Hepatic stellate cell (primary cell): Measurements from ENCODE around the gene PTPN1.

ENCODE experiments used
- DNase-seq: peaks from one replicate; pipeline ENCODE4 v3.0.0; 2011; ENCODE audit warnings: low spot score

The PTPN1 gene

DNA sequence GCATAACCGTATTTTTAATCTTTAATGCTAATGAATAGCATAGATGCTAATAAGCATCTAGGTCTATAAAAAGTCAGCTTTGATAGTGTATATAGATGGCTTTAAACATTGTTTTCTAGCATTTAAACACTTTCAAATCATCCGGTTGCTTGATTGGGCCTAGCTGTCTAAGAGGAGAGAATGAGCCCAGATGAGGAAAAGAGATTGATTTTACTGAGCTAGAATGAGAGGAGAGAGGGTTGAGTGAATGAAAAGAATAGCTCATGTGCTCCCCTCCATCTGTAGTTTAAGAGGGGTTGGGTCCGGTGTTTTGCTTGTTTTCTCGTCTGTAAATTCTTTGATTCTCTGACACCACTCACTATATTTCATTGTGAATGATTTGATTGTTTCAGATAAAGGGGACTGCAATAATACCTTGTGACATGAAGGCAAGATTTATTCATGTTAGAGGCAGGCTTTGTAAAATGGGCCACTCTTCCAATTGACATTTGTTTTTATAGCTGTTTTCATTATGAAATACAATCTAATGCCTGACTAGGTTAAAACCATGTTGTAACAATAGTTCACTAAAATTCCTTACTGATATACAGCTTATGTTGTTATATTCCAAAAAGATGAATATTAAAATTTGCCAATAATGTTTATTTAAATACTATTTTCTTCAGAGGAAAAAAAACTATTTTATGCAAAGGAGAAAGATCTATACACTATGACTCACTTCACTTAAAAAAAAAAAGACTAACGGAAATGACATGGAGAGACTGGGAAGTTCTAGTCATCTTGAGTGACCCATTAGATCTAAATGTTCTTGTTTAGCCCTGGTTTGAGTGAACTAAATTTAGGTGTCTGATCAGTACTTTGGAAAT, 3.2 kb downstream of the PTPN1 start:
- DNase-seq = peak; percentile 54

DNA sequence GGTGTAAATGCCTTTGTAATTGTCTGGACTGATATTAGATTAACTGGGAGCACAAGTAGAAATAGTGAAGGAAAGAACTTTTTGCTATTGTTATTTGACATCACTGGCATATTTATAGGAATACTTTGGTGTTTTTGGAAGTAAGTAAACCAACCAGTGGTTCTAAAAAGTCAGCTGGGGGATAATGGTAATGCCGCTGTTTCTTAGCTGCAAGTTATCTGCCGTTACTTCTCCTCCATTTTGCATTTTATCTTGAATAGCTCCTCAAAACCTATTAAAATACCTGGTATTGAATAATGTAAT, 3.8 kb downstream of the PTPN1 start:
- no peak for DNase-seq

DNA sequence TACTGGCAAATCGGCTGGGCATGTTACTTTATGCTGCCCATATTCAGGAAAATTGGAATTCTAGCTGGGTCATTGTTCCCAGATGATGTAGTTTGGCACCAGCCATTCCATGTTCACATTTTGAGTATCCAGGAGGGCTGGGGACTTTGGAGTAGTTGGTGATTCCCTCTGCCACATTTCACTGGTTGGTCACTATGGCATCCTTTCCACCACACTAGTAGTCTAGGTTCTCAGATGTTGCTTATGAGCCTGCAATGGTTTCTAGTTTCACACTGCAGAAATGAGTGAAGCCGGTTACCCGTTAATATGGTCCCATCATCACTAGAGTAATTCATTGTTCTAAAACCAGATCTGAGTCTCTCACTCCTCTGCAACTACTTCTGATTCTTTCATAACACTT, 4.6 kb downstream of the PTPN1 start:
- DNase-seq = no peak

- no peak for DNase-seq
These were observed 5.4 kb downstream of the PTPN1 start for GRCh38 chr20:50515471-50516106.

GRCh38 chr20:50516180-50516934, 6.2 kb downstream of the PTPN1 start:
- DNase-seq = no peak

DNA sequence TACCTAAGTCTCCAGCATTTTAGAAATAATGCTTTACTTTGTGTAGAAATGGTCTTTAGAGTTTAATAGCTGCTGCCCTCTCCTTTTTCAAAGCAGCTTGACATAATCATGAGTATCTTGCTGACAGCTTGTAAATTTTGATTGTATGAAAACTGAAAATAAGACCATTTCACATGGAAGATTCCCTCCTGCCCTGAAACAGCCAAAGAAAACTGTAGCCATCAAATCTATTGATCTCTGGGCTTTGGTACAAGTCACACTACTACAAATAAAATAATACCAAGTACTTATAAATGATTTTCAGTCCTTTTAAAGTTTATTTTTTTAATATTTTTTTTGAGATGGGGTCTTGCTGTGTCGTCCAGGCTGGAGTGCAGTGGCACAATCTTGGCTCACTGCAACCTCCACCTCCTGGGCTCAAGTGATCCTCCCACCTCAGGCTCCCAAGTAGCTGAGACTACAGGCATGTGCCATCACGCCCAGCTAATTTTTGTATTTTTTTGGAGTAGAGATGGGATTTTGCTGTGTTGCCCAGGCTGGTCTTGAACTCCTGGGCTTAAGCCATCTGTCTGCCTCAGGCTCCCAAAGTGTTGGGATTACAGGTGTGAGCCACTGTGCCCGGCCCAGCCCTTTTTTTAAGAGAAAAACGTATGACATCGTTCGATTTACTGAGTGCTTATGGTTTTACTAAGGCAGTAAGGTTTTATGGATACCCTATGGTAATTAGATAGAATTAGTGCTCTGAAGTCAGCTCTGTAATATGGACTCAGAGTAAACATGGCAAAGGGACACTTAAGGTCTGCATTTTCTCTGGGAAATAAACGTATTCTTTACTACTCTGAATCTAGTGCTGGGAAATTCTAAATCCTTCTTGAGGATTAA, 7.0 kb downstream of the PTPN1 start:
- no peak for DNase-seq

DNA sequence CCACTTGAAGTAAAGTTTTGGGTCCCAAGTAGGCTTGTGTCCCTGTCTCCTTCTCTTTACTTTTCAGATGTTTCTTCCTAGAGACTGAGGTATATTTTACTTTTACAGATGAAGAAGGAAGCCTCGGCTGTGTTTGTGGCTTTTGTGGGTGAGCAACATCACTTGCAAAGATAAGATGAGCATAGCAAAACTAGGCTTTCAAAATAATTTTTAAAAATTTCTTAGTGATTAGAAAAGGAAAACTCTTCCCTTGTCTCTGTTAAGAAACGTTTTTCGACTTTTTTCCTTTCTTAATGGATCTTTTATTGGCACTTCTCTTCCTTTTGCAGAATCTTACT, 7.6 kb downstream of the PTPN1 start:
- no peak for DNase-seq

DNA sequence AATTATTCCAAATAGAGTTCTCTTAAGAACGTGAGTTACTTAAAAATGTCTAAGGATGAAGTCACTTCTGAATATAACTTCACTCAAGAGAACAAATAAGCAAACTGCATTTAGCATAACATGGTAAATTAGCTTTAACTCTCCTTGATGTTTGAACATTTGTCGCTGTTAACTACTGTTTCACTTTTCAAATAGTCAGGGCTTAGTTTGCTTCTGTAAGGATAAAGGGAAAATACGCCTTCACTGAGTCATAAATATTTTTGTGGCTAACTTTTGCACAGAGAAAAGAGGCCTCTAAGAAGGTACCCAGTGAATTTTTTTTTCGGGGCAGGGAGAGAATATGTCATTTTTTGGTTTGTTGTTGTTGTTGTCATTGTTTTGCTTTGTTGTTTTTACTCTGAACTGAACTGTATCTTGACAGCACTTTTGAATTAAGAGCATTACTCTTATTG, 8.1 kb downstream of the PTPN1 start:
- DNase-seq = no peak

DNA sequence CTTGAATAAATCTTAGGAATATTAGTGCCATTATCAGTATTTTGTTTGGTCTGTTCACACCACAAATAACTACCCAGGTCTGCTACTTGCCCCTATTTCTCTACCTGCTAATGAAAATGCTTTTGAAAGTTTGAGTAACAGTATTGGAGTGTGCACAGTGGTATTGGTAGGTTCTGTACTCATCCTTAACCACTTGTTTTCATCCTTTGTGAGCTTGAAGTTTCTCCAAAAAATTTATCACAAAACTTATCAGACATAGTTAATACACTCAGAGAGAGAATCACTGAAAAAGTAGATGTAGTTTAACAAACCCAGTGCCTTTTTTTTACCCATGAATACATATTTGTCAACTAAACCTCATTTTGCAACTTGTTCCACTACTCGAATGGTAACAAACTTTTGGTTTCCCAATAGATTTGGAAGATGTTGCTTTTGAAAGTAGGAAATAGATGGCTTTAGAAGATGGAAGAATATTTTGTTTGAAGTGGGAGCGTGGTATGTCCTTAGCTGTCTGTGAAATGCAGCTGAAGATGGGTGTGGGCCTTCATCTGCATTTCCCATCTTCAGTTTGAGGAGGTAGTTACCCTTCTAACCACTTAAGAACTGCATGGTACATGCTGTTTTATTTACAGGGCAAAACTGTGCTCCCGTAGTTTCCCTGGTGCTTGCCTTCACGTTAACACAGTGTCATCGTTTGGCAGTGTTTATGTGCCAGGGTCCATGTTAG, 9.0 kb downstream of the PTPN1 start:
- DNase-seq = no peak

- no peak for DNase-seq
These were observed 10.2 kb downstream of the PTPN1 start for GRCh38 chr20:50520222-50520880.

GRCh38 chr20:50521221-50522052, 11.3 kb downstream of the PTPN1 start:
- DNase-seq = no peak

DNA sequence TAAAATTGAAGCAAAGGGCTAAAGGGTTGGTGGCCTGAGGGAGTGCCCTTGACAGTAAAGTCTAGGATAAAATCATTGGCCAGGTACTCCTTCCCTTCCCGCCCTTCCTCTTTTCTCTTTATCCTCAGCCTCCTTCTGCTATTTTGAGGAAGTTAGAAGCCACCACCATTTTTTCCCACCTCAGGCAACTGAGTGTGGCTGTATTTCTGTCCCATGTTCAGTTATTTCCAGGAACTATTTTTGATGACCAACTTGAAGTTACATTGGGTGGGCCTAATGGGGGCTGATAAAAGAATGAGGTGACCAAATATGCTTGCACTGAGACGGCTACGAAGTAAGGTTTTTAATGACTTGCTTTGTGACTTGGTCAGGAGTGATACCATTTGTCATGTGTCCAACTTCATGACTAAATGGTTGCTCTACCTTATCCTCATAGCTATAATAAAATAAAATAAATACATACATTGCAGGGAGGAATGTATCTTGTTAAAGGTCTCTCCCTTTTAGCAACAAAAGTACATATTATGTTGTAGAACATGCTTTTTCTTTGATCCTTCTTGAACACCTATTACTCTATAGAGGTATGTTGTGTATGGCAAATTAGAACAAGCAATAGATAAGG, 12.0 kb downstream of the PTPN1 start:
- DNase-seq = no peak

DNA sequence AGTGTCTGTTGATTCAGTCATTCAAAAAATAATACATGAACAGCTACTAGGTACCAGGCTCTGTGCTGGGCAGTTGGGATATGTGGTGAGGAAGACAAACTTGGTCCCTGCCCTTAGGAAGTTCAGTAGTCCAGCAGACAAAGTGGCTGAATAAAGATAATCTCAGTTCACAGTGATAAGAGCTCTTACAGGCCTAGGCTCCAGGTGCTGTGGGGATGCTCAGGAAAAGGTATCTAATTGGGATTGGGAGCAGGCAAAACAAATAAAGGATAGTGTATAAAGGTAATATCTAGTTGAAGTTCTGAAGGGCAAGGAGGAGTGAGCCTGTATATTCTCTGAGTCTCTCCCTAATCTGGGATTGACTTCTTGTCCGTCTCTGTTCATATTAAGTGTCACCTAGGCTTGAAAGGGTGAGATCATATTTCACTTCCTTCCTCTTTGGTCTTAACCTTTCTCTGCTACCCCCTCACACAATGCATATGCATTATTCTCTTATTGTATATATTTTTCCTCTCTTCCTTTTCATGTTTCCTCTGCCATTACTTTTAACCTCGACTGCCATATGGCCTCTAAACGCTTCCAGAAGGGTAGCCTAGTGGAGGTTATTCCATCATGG, 13.5 kb downstream of the PTPN1 start:
- no peak for DNase-seq

GRCh38 chr20:50525681-50526080, 15.5 kb downstream of the PTPN1 start:
- no peak for DNase-seq

- DNase-seq = no peak
These were observed 16.3 kb downstream of the PTPN1 start for GRCh38 chr20:50526403-50526989.

GRCh38 chr20:50527068-50527605, 17.0 kb downstream of the PTPN1 start:
- DNase-seq = no peak

- DNase-seq = no peak
These were observed 17.9 kb downstream of the PTPN1 start for GRCh38 chr20:50528129-50528528.

- DNase-seq = no peak
These were observed 18.7 kb downstream of the PTPN1 start for GRCh38 chr20:50528804-50529351.
